ENCODE results near the gene TRMT13. TPM values are rescaled to one million over a fixed set of nuclear protein-coding genes. Genes with fewer than 3 reads are reported as not detected.

The TRMT13 gene
- polyA plus RNA-seq, 1 of the 3 experiments (the other 2 are of a cell fraction): 7.6 TPM

DNA sequence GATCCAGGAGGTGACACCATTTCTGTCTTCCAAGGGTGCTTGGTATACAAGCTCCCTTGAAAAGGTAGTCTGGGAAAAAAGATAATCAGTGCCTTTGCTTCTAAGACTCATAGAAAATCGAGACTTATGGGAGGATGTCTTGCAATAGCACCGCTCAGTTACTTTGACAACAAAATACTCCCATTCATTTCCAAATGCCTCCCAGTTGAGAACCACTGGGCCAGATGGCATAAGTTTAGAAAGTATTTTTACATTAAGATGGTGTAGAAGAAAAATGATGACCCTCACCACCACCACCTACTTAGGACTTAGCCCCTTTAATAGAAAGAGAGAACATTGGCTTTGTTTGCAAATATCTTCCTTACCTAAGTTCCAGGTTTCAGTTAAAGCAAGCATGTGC is 4.6 kb downstream of the TRMT13 start:
- Histone ChIP-seq H4K20me1 (ENCODE audit: insufficient read depth) (no peaks in the 10 kb centered on the region), H2AFZ (ENCODE audit: low read depth) (no peak overlapping the region), H3K27me3 (ENCODE audit: insufficient read depth) (no peaks in the 10 kb centered on the region), H3K9me3 (no peaks in the 10 kb centered on the region), H3K4me2 (no peak overlapping the region), H3K9ac (no peak overlapping the region), H3K9me2 (no peaks in the 10 kb centered on the region), H3K4me1 (ENCODE audit: control insufficient read depth in 1 of 2, insufficient read depth in 2 of 2, low read depth in 1 of 2, low read length in 1 of 2) (peaks cover 0 to 9% of the 10 kb centered on the region in 2 experiments; a peak in 2 of 4 replicates), H3F3A (replicated peaks; ENCODE audit: insufficient read depth) (peaks cover 8% of the 10 kb centered on the region), H3K79me2 (ENCODE audit: insufficient read depth) (peaks cover 28% of the 10 kb centered on the region), H3K27ac (ENCODE audit: low read depth in 2 of 2, low read length in 1 of 2) (no peak overlapping the region), H3K36me3 (replicated peaks in 1 of 2; ENCODE audit: control insufficient read depth in 1 of 2, insufficient read depth in 2 of 2, low read length in 1 of 2) (peaks cover 66 to 71% of the 10 kb centered on the region in 2 experiments), H3K4me3 (ENCODE audit: low read depth in 2 of 2, low read length in 1 of 2) (no peak overlapping the region)
- DNase-seq: no peak
- ChIA-PET CTCF (no interaction called here), POLR2A (no interaction called here)
- TF ChIP-seq MXI1 (IDR thresholded peaks at IDR 0.05; ENCODE audit: low read depth, low read length) (no peak), RCOR1 (IDR thresholded peaks at IDR 0.05; ENCODE audit: low read length) (no peak), MEF2A (IDR thresholded peaks at IDR 0.05; ENCODE audit: borderline replicate concordance, low read depth) (no peak), TCF12 (IDR thresholded peaks at IDR 0.05) (no peak), SIN3A (IDR thresholded peaks at IDR 0.05; ENCODE audit: borderline replicate concordance, low read depth, low read length) (no peak), RFX5 (IDR thresholded peaks at IDR 0.05; ENCODE audit: low read length) (no peak), NRF1 (IDR thresholded peaks at IDR 0.05; ENCODE audit: low read depth, low read length) (no peak), JUND (IDR thresholded peaks at IDR 0.05) (no peak), GATA2 (CRISPR knock-in tag; IDR thresholded peaks at IDR 0.05) (no peak), EZH2phosphoT487 (IDR thresholded peaks at IDR 0.05; ENCODE audit: borderline replicate concordance, low read depth) (no peak)
- TF ChIP-seq, protein P1, sequence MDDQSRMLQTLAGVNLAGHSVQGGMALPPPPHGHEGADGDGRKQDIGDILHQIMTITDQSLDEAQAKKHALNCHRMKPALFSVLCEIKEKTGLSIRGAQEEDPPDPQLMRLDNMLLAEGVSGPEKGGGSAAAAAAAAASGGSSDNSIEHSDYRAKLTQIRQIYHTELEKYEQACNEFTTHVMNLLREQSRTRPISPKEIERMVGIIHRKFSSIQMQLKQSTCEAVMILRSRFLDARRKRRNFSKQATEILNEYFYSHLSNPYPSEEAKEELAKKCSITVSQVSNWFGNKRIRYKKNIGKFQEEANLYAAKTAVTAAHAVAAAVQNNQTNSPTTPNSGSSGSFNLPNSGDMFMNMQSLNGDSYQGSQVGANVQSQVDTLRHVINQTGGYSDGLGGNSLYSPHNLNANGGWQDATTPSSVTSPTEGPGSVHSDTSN (IDR thresholded peaks at IDR 0.05): no peak
- TF ChIP-seq, protein P2, sequence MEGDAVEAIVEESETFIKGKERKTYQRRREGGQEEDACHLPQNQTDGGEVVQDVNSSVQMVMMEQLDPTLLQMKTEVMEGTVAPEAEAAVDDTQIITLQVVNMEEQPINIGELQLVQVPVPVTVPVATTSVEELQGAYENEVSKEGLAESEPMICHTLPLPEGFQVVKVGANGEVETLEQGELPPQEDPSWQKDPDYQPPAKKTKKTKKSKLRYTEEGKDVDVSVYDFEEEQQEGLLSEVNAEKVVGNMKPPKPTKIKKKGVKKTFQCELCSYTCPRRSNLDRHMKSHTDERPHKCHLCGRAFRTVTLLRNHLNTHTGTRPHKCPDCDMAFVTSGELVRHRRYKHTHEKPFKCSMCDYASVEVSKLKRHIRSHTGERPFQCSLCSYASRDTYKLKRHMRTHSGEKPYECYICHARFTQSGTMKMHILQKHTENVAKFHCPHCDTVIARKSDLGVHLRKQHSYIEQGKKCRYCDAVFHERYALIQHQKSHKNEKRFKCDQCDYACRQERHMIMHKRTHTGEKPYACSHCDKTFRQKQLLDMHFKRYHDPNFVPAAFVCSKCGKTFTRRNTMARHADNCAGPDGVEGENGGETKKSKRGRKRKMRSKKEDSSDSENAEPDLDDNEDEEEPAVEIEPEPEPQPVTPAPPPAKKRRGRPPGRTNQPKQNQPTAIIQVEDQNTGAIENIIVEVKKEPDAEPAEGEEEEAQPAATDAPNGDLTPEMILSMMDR (IDR thresholded peaks at IDR 0.05): no peak
- TF ChIP-seq, protein P3, sequence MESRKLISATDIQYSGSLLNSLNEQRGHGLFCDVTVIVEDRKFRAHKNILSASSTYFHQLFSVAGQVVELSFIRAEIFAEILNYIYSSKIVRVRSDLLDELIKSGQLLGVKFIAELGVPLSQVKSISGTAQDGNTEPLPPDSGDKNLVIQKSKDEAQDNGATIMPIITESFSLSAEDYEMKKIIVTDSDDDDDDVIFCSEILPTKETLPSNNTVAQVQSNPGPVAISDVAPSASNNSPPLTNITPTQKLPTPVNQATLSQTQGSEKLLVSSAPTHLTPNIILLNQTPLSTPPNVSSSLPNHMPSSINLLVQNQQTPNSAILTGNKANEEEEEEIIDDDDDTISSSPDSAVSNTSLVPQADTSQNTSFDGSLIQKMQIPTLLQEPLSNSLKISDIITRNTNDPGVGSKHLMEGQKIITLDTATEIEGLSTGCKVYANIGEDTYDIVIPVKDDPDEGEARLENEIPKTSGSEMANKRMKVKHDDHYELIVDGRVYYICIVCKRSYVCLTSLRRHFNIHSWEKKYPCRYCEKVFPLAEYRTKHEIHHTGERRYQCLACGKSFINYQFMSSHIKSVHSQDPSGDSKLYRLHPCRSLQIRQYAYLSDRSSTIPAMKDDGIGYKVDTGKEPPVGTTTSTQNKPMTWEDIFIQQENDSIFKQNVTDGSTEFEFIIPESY (IDR thresholded peaks at IDR 0.05; ENCODE audit: borderline replicate concordance, low read depth): no peak
- WGBS (ENCODE audit: low lambda C conversion rate): 95% methylated on average over 2 of the region's 2 CpGs

DNA sequence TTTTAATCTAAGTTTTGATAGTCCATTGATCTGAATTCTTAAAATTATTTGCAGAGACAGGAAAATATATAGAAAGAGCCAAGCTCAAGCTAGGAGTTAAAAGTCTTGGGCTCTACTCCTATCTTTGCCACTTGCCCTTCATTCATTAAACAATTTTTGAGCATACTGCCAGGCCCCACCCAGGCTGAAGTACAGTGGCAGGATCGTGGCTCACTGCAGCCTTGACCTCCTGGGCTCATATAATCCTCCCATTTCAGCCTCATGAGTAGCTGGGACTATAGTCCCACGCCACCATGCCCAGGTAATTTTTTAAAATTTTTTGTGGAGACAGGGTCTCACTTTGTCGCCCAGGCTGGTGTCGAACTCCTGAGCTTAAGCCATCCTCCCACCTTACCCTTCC is 8.2 kb downstream of the TRMT13 start:
- H3F3A ChIP-seq (replicated peaks; ENCODE audit: insufficient read depth): peaks cover 2% of the 10 kb centered on the region
- ChIA-PET POLR2A (no interaction called here), CTCF (no interaction called here)
- H3K27me3 ChIP-seq (ENCODE audit: insufficient read depth): no peaks in the 10 kb centered on the region
- DNase-seq: no peak
- no peak overlapping the region for H3K4me2 ChIP-seq
- no peak overlapping the region for H3K4me3 ChIP-seq (ENCODE audit: low read depth in 2 of 2, low read length in 1 of 2)
- no peaks in the 10 kb centered on the region for H4K20me1 ChIP-seq (ENCODE audit: insufficient read depth)
- no peak overlapping the region for H2AFZ ChIP-seq (ENCODE audit: low read depth)
- TF ChIP-seq MEF2A (IDR thresholded peaks at IDR 0.05; ENCODE audit: borderline replicate concordance, low read depth): no peak
- TF ChIP-seq EP300 (IDR thresholded peaks at IDR 0.05; ENCODE audit: borderline replicate concordance in 1 of 2, low read depth in 1 of 2, low read length in 1 of 2): no peak
- TF ChIP-seq, protein P2 (IDR thresholded peaks at IDR 0.05): no peak
- TF ChIP-seq TCF12 (IDR thresholded peaks at IDR 0.05): no peak
- no peaks in the 10 kb centered on the region; a peak in 1 of 4 replicates for H3K4me1 ChIP-seq (ENCODE audit: control insufficient read depth in 1 of 2, insufficient read depth in 2 of 2, low read depth in 1 of 2, low read length in 1 of 2)
- no peaks in the 10 kb centered on the region; the same call in 1 of the 2 replicates for H3K79me2 ChIP-seq (ENCODE audit: insufficient read depth)
- peaks cover 94 to 95% of the 10 kb centered on the region in 2 experiments for H3K36me3 ChIP-seq (replicated peaks in 1 of 2; ENCODE audit: control insufficient read depth in 1 of 2, insufficient read depth in 2 of 2, low read length in 1 of 2)
- no peaks in the 10 kb centered on the region for H3K9me2 ChIP-seq
- no peak overlapping the region for H3K27ac ChIP-seq (ENCODE audit: low read depth in 2 of 2, low read length in 1 of 2)
- H3K9me3 ChIP-seq: no peaks in the 10 kb centered on the region
- WGBS (ENCODE audit: low lambda C conversion rate): 95% methylated on average over 4 of the region's 4 CpGs
- H3K9ac ChIP-seq: no peak overlapping the region
